Measurements from ENCODE around the gene VPS18. TPM values are rescaled to one million over a fixed set of nuclear protein-coding genes. Genes with fewer than 3 reads are reported as not detected.

The VPS18 gene
- total RNA-seq, 2 experiments from 2014 or later = 7.8 to 8.8 TPM

DNA sequence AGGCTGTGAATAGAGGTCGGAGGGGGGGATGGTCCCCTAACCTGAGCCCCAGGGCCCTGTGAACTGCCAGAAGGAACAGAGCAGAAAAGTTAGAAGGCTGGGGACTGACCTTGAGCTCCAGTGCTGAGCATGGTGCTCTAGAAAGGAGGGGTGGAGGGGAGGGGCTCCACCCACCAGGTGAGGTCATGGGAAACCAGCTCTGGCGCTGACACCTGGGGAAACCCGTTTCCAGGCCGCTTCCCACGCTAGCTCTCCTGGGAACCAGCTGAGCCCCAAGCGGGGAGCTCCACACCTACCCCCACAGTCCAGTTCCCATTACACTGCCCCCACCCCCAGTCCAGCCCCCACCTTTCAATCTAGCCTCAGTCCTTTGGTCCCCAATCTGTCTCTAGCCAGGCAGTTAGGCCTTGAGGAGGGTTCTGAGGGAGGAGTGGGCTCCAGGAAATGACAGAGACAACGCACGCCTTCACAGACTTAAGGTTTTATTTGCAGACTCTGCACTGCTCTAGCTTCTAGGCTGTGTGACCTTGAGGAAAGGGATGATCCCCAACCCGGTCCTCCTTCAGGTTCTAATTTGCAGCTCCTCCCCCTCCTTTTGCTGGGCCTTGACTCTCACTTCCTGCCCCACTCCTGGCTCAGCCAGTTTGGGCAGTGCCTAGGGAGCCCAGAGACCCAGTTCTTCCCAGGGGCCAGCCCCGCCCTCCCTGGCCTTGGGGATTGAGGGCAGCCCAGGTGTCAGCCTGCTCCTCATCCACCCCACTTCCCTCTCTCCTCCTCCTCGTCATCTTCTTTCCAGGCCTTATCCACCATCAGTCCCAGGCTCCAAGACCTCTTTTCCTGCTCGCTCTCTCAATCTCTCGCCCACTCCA, 22.3 kb upstream of the VPS18 start:
- peak; percentile 61 for DNase-seq
- Mint-ChIP-seq H3K27ac (no peak overlapping the region), H3K9me3 (no peaks in the 10 kb centered on the region), H3K4me3 (no peak overlapping the region), H3K4me1 (ENCODE audit: low read depth) (peaks cover 16% of the 10 kb centered on the region), H3K36me3 (no peaks in the 10 kb centered on the region), H3K27me3 (peaks cover 5% of the 10 kb centered on the region)
- ChIA-PET POLR2A (interaction anchor here (0.6 to 0.7 kb wide), 2 partner anchors 14 to 254 kb away, joined by 3 to 5 read pairs; no protein-coding TSS in a partner anchor), CTCF (interaction anchor here (0.5 to 5.0 kb wide), 8 partner anchors 10 to 997 kb away, joined by 3 to 29 read pairs (median 8); partner anchors contain the start of gene VPS18)
- intact Hi-C loops (cut with micrococcal nuclease) = no loop called here

DNA sequence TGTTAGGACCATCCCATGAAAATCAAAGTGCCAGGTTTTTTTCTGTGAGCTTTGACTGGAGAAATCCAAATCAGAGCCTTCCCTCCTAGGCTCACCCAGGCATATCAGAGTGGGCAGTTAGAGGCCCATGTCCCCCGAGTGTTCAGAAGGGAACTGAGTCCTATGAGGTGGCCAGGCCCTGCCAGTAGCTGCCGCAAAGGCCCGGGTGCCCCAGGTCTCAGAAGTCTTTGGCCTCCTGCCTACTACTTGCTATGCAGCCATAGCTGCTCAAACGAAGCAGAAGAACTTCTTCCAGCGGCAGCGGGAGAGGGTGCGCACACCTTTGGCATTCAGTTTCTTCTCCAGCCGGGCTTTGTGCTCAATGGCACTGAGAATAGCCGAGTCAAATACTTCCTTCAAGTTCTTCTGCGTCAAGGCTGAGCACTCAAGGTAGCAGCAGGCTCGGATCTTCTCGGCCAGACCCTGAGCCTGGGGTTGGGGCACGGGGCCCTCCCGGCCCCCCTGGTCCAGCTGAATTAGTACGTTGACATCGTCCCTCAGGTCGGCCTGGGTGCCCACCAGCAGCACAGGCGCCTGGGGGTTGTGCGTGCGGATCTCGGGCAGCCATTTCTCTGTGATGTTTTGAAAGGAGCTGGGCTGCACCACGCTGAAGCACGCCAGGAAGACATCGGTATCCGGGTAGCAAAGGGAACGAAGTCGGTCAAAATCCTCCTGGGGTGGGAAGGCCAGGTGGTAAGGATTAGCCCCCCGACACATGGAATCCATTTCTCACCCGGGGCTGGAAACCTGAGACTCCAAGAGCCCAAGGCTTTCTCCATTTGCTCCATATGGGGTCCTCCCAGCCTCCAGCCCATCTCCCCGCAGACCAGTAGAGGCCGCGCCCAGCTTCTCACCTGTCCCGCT, 21.2 kb upstream of the VPS18 start:
- H3K36me3 Mint-ChIP-seq = no peaks in the 10 kb centered on the region
- peaks cover 16% of the 10 kb centered on the region for H3K4me1 Mint-ChIP-seq (ENCODE audit: low read depth)
- ChIA-PET CTCF (interaction anchor here (0.6 to 5.0 kb wide), 11 partner anchors 10 to 1032 kb away, joined by 3 to 29 read pairs (median 5); partner anchors contain the start of genes RAD51 and VPS18), POLR2A (interaction anchor here (0.6 to 1.3 kb wide), 6 partner anchors 19 to 443 kb away, joined by 3 to 5 read pairs (median 4); partner anchors contain the start of genes SPINT1 and VPS18)
- peaks cover 5% of the 10 kb centered on the region for H3K27me3 Mint-ChIP-seq
- DNase-seq = no peak
- peak overlapping the region; percentile 59 for H3K4me3 Mint-ChIP-seq
- intact Hi-C loops (cut with micrococcal nuclease) = loop anchor here (1.0 kb wide), 1 partner anchor 14 kb away; no protein-coding TSS in a partner anchor
- H3K27ac Mint-ChIP-seq = no peak overlapping the region
- H3K9me3 Mint-ChIP-seq = no peaks in the 10 kb centered on the region

DNA sequence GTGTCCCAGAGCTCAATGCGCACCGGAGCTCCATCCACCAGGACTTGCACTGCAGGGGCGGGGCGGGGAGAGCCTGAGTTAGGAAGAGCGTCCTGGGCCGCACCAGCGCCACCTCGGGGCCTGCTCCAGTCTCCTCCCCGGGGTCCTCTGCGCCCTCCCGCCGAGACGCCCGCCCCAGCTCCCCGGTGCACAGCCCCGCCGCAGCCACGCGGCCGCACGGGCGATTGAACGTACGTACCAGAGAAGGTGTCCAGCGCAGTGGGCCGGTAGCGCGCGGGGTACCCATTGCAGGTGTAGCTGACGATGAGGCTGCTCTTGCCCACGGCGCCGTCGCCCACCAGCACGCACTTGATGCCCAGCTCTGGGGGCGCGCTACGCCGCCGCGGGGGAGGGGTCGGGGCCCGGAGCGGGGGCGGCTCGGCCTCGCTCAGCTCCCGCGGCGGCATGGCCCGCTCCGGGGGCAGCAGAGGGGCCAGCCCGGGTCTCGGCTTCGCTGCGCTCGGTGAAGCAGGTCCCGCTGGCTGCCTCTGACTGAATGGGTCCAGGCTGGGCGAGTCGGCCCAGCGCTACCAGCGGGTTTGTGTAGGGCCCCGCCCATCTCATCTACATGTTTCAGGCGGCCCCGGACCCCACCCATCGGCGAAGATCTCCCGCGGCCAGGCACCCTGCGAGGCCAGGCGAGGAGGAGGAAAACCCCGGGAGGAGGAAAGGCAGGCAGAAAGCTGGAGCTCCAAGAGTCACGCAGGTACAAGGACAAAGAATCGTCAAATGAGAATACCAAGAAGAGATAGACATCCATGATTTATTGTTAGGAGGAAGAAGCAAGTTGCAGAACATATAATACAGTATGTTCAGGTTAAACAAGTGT, 20.3 kb upstream of the VPS18 start, which contains the start of gene RHOV:
TSS of gene RHOV (minus strand) at position 541 of the 868 bp plus-strand sequence. CDS start at position 446, 95 bp downstream.
- Mint-ChIP-seq H3K27ac (no peak within 1 kb of the TSS), H3K4me3 (peak within 1 kb of the TSS; percentile 69), H3K27me3 (peaks cover 5% of the 10 kb centered on the region), H3K9me3 (no peaks in the 10 kb centered on the region), H3K4me1 (ENCODE audit: low read depth) (peaks cover 22% of the 10 kb centered on the region), H3K36me3 (no peaks in the 10 kb centered on the region)
- intact Hi-C loops (cut with micrococcal nuclease) = loop anchor here (1.0 kb wide), 1 partner anchor 15 kb away; no protein-coding TSS in a partner anchor
- POLR2A ChIA-PET = interaction anchor here (0.8 to 1.3 kb wide), 5 partner anchors 16 to 30 kb away, joined by 3 to 5 read pairs (median 4); partner anchors contain the start of genes SPINT1 and VPS18
- CTCF ChIA-PET = interaction anchor here (0.8 to 5.0 kb wide), 10 partner anchors 9 to 180 kb away, joined by 3 to 29 read pairs (median 6); partner anchors contain the start of genes RAD51 and VPS18
- peak; percentile 67 for DNase-seq

DNA sequence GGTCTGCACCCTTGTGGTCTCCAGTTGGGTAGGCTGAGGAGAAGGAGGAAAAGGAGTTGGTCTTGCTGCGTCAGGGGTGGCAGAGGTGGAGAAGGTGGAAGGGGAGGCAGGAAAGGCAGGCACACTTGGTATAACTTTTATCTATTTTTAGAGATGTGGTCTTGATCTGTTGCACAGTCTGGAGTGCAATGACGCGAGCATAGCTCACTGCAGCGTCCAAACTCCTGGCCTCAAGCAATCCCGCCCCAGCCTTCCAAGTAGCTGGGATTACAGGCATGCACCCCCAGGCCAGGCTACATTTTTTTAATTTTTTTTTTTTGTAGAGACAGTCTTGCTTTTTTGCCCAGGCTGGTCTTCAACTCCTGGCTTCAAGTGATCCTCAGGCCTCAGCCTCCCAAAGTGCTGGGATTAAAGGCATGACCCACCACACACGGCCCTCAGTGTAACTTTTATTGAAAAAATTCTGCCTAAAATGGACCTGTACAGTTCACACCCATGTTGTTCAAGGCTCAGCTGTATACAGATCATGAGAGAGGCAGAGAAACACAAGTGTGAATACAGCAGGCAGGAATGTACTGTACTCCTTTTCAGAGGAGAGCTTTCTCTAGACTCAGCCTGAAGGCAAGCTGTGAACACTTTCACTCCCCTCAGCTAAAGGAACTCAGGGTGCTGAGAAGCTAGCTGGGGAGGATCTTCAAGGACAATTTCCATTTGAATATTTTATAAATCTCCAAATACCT, 18.1 kb upstream of the VPS18 start:
- Mint-ChIP-seq H3K36me3 (no peaks in the 10 kb centered on the region), H3K9me3 (no peaks in the 10 kb centered on the region), H3K27ac (no peak overlapping the region), H3K27me3 (peaks cover 5% of the 10 kb centered on the region), H3K4me3 (no peak overlapping the region), H3K4me1 (ENCODE audit: low read depth) (peaks cover 25% of the 10 kb centered on the region)
- POLR2A ChIA-PET = no interaction called here
- CTCF ChIA-PET = interaction anchor here (0.8 to 2.0 kb wide), 5 partner anchors 18 to 308 kb away, joined by 3 to 7 read pairs (median 3); partner anchors contain the start of gene VPS18
- intact Hi-C loops (cut with micrococcal nuclease) = no loop called here
- no peak for DNase-seq

DNA sequence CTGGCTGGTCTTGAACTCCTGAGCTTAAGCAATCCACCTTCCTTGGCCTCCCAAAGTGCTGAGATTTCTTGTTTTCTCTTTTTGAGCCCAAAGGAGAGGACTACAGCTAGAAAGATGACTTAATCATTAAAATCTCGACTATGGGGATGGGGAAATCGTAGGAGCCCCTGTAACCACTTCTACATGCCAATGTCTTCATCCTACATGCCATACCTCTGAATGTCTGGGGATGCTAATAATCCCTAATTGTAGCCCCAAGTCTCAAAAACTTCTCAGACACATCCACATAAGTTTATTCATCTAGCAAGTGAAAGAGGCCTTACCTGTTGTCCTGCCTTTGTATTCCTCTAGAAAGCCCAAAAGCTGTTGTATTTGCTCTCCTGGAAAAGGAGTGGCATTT, 16.6 kb upstream of the VPS18 start:
- intact Hi-C loops (cut with micrococcal nuclease) = no loop called here
- Mint-ChIP-seq H3K36me3 (no peaks in the 10 kb centered on the region), H3K27me3 (peaks cover 5% of the 10 kb centered on the region), H3K9me3 (no peaks in the 10 kb centered on the region), H3K4me1 (ENCODE audit: low read depth) (peaks cover 12% of the 10 kb centered on the region), H3K27ac (no peak overlapping the region), H3K4me3 (no peak overlapping the region)
- ChIA-PET CTCF (interaction anchor here (1.6 to 2.3 kb wide), 3 partner anchors 8 to 20 kb away, joined by 4 to 28 read pairs (median 7); partner anchors contain the start of gene VPS18), POLR2A (interaction anchor here (0.5 kb wide), 1 partner anchor 76 kb away, joined by 3 read pairs; no protein-coding TSS in a partner anchor)
- DNase-seq = no peak

DNA sequence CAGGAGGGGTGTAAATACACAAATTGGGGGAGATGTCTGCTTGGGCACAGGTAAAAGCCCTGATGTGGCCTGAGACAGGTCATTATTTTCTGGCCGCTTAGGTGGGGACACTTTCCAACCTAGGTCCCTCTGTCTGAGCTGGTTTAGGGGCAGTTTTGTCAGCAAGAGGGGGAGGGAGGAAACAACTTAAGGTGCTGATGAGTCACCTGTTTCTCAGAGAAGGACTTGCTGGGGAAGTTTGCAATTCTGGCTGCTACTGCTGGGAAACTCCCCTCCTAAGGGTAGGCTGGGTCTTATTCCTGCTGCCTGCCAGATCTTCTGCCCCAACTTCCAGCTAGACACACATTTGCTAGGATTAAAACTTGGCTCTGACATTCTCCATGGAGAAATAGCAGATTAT, 15.5 kb upstream of the VPS18 start:
- H3K4me1 Mint-ChIP-seq (ENCODE audit: low read depth) = peaks cover 12% of the 10 kb centered on the region
- H3K36me3 Mint-ChIP-seq = no peaks in the 10 kb centered on the region
- CTCF ChIA-PET = interaction anchor here (0.6 to 2.3 kb wide), 8 partner anchors 9 to 199 kb away, joined by 3 to 28 read pairs (median 4); partner anchors contain the start of gene VPS18
- no peak overlapping the region for H3K27ac Mint-ChIP-seq
- no peak overlapping the region for H3K4me3 Mint-ChIP-seq
- H3K27me3 Mint-ChIP-seq = peaks cover 3% of the 10 kb centered on the region
- peak; percentile 55 for DNase-seq
- POLR2A ChIA-PET = interaction anchor here (1.2 to 1.4 kb wide), 2 partner anchors 9 to 15 kb away, joined by 5 to 6 read pairs; partner anchors contain the start of gene VPS18
- intact Hi-C loops (cut with micrococcal nuclease) = no loop called here
- H3K9me3 Mint-ChIP-seq = no peaks in the 10 kb centered on the region

DNA sequence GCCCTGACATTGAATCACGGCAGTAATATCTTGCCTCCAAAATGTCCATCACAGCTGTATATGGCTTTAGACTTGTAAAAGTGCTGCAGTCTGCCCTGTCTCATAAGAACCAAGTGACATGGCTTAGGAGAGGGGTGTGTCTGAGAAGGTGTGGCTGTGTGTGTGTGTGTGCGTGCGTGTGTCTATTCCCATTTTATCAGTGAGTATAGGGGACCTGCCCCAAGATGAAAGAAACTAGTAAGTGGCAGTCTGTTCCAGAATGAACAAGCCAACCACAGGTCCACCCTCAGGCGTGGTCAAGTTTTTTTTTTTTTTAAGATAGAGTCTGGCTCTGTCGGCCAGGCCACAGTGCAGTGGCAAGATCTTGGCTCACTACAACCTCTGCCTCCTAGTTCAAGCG, 14.6 kb upstream of the VPS18 start:
- DNase-seq = no peak
- Mint-ChIP-seq H3K27me3 (peaks cover under 1% of the 10 kb centered on the region), H3K27ac (no peak overlapping the region), H3K36me3 (no peaks in the 10 kb centered on the region), H3K9me3 (no peaks in the 10 kb centered on the region), H3K4me1 (ENCODE audit: low read depth) (peaks cover 13% of the 10 kb centered on the region), H3K4me3 (no peak overlapping the region)
- ChIA-PET CTCF (interaction anchor here (0.8 to 3.1 kb wide), 4 partner anchors 12 to 21 kb away, joined by 4 to 29 read pairs (median 16); partner anchors contain the start of gene VPS18), POLR2A (interaction anchor here (1.4 kb wide), 1 partner anchor 14 kb away, joined by 6 read pairs; the partner anchor contains the start of gene VPS18)
- intact Hi-C loops (cut with micrococcal nuclease) = no loop called here

DNA sequence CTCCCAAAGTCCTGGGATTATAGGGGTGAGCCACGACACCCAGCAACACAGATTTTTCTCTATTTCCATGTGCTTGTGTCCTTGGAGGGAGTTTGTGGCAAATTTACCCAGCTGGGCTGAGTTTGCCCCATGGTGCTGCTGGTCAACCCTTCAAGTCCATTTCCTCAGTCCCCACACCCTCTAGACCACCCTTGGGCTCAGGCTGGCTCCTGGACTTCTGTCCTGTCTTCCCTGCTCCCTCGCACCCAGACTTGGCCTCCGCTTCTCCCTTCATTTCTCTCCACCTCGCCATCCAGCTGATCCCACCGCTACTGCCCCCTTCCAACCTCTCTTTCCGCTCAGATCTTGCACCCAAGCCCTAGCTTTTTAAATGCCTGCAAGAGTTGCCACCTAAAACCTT, 12.9 kb upstream of the VPS18 start:
- Mint-ChIP-seq H3K4me1 (ENCODE audit: low read depth) (peaks cover 19% of the 10 kb centered on the region), H3K36me3 (no peaks in the 10 kb centered on the region), H3K4me3 (no peak overlapping the region), H3K27ac (no peak overlapping the region), H3K27me3 (no peaks in the 10 kb centered on the region), H3K9me3 (no peaks in the 10 kb centered on the region)
- no peak for DNase-seq
- CTCF ChIA-PET = interaction anchor here (1.4 to 3.2 kb wide), 4 partner anchors 11 to 23 kb away, joined by 4 to 29 read pairs (median 12); partner anchors contain the start of gene VPS18
- intact Hi-C loops (cut with micrococcal nuclease) = no loop called here
- POLR2A ChIA-PET = no interaction called here

DNA sequence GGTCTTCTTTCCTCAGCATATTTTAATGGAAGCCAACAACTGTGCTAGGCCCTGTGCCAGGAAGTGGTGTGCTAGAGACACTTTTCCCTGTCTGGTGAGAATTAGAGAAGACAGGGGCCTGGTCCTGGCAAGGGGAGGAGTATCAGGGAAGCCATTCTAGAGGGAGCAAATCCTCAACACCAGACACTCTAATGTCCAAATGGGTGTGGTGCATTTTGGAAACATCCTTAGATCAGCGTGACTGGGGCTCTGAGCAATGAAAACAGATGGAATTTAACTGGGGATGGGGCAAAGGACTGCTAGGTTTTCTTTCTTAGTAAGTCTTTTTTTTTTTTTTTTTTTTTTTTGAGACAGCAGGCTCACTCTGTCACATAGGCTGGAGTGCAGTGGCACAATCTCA, 7.7 kb upstream of the VPS18 start:
- POLR2A ChIA-PET = no interaction called here
- intact Hi-C loops (cut with micrococcal nuclease) = no loop called here
- H3K27ac Mint-ChIP-seq = no peak overlapping the region
- no peaks in the 10 kb centered on the region for H3K9me3 Mint-ChIP-seq
- DNase-seq = no peak
- H3K27me3 Mint-ChIP-seq = no peaks in the 10 kb centered on the region
- CTCF ChIA-PET = interaction anchor here (10.3 kb wide), 1 partner anchor 27 kb away, joined by 267 read pairs; no protein-coding TSS in a partner anchor
- H3K36me3 Mint-ChIP-seq = no peaks in the 10 kb centered on the region
- H3K4me3 Mint-ChIP-seq = no peak overlapping the region
- H3K4me1 Mint-ChIP-seq (ENCODE audit: low read depth) = peaks cover 16% of the 10 kb centered on the region

DNA sequence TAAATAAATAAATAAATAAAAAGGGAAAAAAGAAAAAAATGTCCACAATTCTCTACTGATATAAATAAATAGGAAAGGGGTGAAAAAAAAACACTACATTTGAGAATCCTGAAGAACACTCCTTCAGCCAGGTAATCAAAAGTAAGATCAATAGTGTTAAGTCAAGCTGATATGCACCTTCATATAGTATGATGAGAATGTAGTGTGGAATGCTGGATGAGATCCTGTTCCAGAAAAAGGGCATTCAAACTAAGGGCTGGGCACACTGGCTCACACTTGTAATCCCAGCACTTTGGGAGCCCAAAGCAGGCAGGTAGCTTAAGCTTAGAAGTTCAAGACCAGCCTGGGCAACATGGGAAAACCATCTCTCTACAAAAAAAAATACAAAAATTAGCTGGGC, 5.1 kb upstream of the VPS18 start:
- no peaks in the 10 kb centered on the region for H3K9me3 Mint-ChIP-seq
- no peak for DNase-seq
- POLR2A ChIA-PET = interaction anchor here (0.9 kb wide), 1 partner anchor 107 kb away, joined by 3 read pairs; no protein-coding TSS in a partner anchor
- no peaks in the 10 kb centered on the region for H3K27me3 Mint-ChIP-seq
- H3K27ac Mint-ChIP-seq = no peak overlapping the region
- peaks cover 23% of the 10 kb centered on the region for H3K4me1 Mint-ChIP-seq (ENCODE audit: low read depth)
- no peaks in the 10 kb centered on the region for H3K36me3 Mint-ChIP-seq
- H3K4me3 Mint-ChIP-seq = no peak overlapping the region
- CTCF ChIA-PET = interaction anchor here (0.9 to 10.3 kb wide), 3 partner anchors 15 to 30 kb away, joined by 6 to 267 read pairs (median 8); partner anchors contain the start of gene RHOV
- intact Hi-C loops (cut with micrococcal nuclease) = no loop called here
